ENCODE measurements around the gene KEAP1. TPM values are rescaled to one million over a fixed set of nuclear protein-coding genes. Genes with fewer than 3 reads are reported as not detected.
"Not testable (repeated sequence)": the region's sequence is repeated elsewhere in the genome, so short reads cannot be mapped to it uniquely, and the experiment has no call there.

The KEAP1 gene
- total RNA-seq, 1 donor from 2014 or later, result 53.5 TPM

- peaks cover 0 to 24% of the 10 kb centered on the region in 2 donors for H3K36me3 ChIP-seq
Measured at GRCh38 chr19:10464456-10464855, 38.7 kb downstream of the KEAP1 start.

GRCh38 chr19:10462557-10462956 lies 40.6 kb downstream of the KEAP1 start:
- Histone ChIP-seq H3K27ac (no peak overlapping the region), H3K27me3 (no peaks in the 10 kb centered on the region), H3K4me1 (peaks cover 7% of the 10 kb centered on the region), H3K9me3 (no peaks in the 10 kb centered on the region), H3K36me3 (peaks cover 0 to 24% of the 10 kb centered on the region in 2 donors), H3K4me3 (no peak overlapping the region)
- no peak for TF ChIP-seq CTCF (IDR thresholded peaks at IDR 0.05)
- TF ChIP-seq POLR2A (IDR thresholded peaks at IDR 0.05), result no peak
- no peak for TF ChIP-seq POLR2AphosphoS5 (IDR thresholded peaks at IDR 0.05; ENCODE audit: insufficient read depth in 1 of 2, low read depth in 1 of 2)
- no peak for DNase-seq (ENCODE audit: extremely low spot score in 2 of 2)
- intact Hi-C loops (cut with DNase I), result no loop called here

More at GRCh38 chr19:10464456-10464855, 38.7 kb downstream of the KEAP1 start:
- H3K9me3 ChIP-seq, result no peaks in the 10 kb centered on the region
- no peak for TF ChIP-seq POLR2AphosphoS5 (IDR thresholded peaks at IDR 0.05; ENCODE audit: insufficient read depth in 1 of 2, low read depth in 1 of 2)
- no peak for TF ChIP-seq CTCF (IDR thresholded peaks at IDR 0.05)
- TF ChIP-seq POLR2A (IDR thresholded peaks at IDR 0.05), result no peak
- no peaks in the 10 kb centered on the region for H3K27me3 ChIP-seq
- intact Hi-C loops (cut with DNase I), result no loop called here
- no peak overlapping the region for H3K27ac ChIP-seq
- H3K4me1 ChIP-seq, result peaks cover 7% of the 10 kb centered on the region
- no peak overlapping the region for H3K4me3 ChIP-seq
- DNase-seq (ENCODE audit: extremely low spot score in 2 of 2), result no peak

GRCh38 chr19:10462042-10462441 lies 41.1 kb downstream of the KEAP1 start:
- DNase-seq (ENCODE audit: extremely low spot score in 2 of 2); H3K27ac ChIP-seq; H3K4me1 ChIP-seq; H3K9me3 ChIP-seq; H3K27me3 ChIP-seq; intact Hi-C loops (cut with DNase I); H3K4me3 ChIP-seq: not testable (repeated sequence)
- peaks cover 0 to 21% of the 10 kb centered on the region in 2 donors for H3K36me3 ChIP-seq

GRCh38 chr19:10461047-10461949 lies 41.9 kb downstream of the KEAP1 start:
- H3K27ac ChIP-seq, result no peak overlapping the region
- no peak for DNase-seq (ENCODE audit: extremely low spot score in 2 of 2)
- H3K27me3 ChIP-seq, result no peaks in the 10 kb centered on the region
- no peaks in the 10 kb centered on the region for H3K9me3 ChIP-seq
- peak overlapping the region; percentile 37 to 39 for H3K4me3 ChIP-seq
- peaks cover 7% of the 10 kb centered on the region for H3K4me1 ChIP-seq
- peaks cover 0 to 17% of the 10 kb centered on the region in 2 donors for H3K36me3 ChIP-seq
- intact Hi-C loops (cut with DNase I), result no loop called here
- TF ChIP-seq POLR2AphosphoS5 (IDR thresholded peaks at IDR 0.05; ENCODE audit: insufficient read depth in 1 of 2, low read depth in 1 of 2) (no peak), CTCF (IDR thresholded peaks at IDR 0.05) (no peak), POLR2A (IDR thresholded peaks at IDR 0.05) (no peak)

GRCh38 chr19:10460714-10461046 lies 42.5 kb downstream of the KEAP1 start:
- no peak for DNase-seq (ENCODE audit: extremely low spot score in 2 of 2)
- H3K27ac ChIP-seq, result no peak overlapping the region
- no peaks in the 10 kb centered on the region for H3K9me3 ChIP-seq
- H3K4me3 ChIP-seq, result peak overlapping the region in 1 of 2 donors; percentile 39
- H3K4me1 ChIP-seq, result peaks cover 7% of the 10 kb centered on the region
- peaks cover 0 to 17% of the 10 kb centered on the region in 2 donors for H3K36me3 ChIP-seq
- no peaks in the 10 kb centered on the region for H3K27me3 ChIP-seq
- intact Hi-C loops (cut with DNase I), result no loop called here
- TF ChIP-seq POLR2AphosphoS5 (IDR thresholded peaks at IDR 0.05; ENCODE audit: insufficient read depth in 1 of 2, low read depth in 1 of 2) (no peak), CTCF (IDR thresholded peaks at IDR 0.05) (no peak), POLR2A (IDR thresholded peaks at IDR 0.05) (no peak)

GRCh38 chr19:10458733-10459132 lies 44.4 kb downstream of the KEAP1 start:
- H3K27me3 ChIP-seq; DNase-seq (ENCODE audit: extremely low spot score in 2 of 2); H3K4me1 ChIP-seq; H3K36me3 ChIP-seq; H3K27ac ChIP-seq; intact Hi-C loops (cut with DNase I); H3K9me3 ChIP-seq; H3K4me3 ChIP-seq: not testable (repeated sequence)

All from vagina (tissue), 2 donors.